ENCODE results near the gene TMEM263.

- no peak for TF ChIP-seq POLR2AphosphoS5 (IDR thresholded peaks at IDR 0.05; ENCODE audit: insufficient read depth, low read depth, low read length)
- no peak for TF ChIP-seq CTCF (IDR thresholded peaks at IDR 0.05; ENCODE audit: extremely low read depth in 1 of 2, insufficient read depth in 1 of 2, low read depth in 1 of 2, low read length in 2 of 2)
- TF ChIP-seq POLR2A (IDR thresholded peaks at IDR 0.05; ENCODE audit: low read depth, low read length) = no peak
- no peak for TF ChIP-seq JUN (IDR thresholded peaks at IDR 0.05; ENCODE audit: borderline replicate concordance, insufficient read depth, insufficient read length, low read depth)
- TF ChIP-seq EZH2 (IDR thresholded peaks at IDR 0.05; ENCODE audit: borderline replicate concordance, low read depth, low read length, severe bottlenecking) = no peak
Measured at GRCh38 chr12:106978035-106978800, 22.5 kb downstream of the TMEM263 start.
